Neural progenitor cell (in vitro differentiated cells): Measurements from ENCODE around the gene STARD8.

Source experiments
- EZH2 ChIP-seq: fragments of 200-600 bp; sonication (generic); IDR thresholded peaks from 2 replicates; pipeline ENCODE4 v1.6.1; 2017; ENCODE audit warnings: antibody characterized with exemption, mild to moderate bottlenecking, moderate library complexity
- TF ChIP-seq, protein P1 (sequence below): fragments of 200-600 bp; sonication (generic); IDR thresholded peaks from 2 replicates; pipeline ENCODE4 v1.5.1; 2017; ENCODE audit warnings: antibody characterized with exemption, mild to moderate bottlenecking

GRCh38 chrX:68757731-68758130, 110.3 kb downstream of the STARD8 start:
- TF ChIP-seq, protein P1, sequence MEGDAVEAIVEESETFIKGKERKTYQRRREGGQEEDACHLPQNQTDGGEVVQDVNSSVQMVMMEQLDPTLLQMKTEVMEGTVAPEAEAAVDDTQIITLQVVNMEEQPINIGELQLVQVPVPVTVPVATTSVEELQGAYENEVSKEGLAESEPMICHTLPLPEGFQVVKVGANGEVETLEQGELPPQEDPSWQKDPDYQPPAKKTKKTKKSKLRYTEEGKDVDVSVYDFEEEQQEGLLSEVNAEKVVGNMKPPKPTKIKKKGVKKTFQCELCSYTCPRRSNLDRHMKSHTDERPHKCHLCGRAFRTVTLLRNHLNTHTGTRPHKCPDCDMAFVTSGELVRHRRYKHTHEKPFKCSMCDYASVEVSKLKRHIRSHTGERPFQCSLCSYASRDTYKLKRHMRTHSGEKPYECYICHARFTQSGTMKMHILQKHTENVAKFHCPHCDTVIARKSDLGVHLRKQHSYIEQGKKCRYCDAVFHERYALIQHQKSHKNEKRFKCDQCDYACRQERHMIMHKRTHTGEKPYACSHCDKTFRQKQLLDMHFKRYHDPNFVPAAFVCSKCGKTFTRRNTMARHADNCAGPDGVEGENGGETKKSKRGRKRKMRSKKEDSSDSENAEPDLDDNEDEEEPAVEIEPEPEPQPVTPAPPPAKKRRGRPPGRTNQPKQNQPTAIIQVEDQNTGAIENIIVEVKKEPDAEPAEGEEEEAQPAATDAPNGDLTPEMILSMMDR, result no peak
- no peak for TF ChIP-seq EZH2
